ENCODE data around the gene TMEM134.

- TF ChIP-seq CTCF (IDR thresholded peaks at IDR 0.05; ENCODE audit: low read depth, low read length) (no peak), EZH2phosphoT487 (IDR thresholded peaks at IDR 0.05; ENCODE audit: low read depth) (no peak)
Measured at GRCh38 chr11:67440229-67441097, 28.6 kb downstream of the TMEM134 start.
